Measurements from ENCODE around the gene MOCOS. TPM values are rescaled to one million over a fixed set of nuclear protein-coding genes. Genes with fewer than 3 reads are reported as not detected.

MOCOS gene
- total RNA-seq, 1 donor from 2014 or later: 2.0 TPM

DNA sequence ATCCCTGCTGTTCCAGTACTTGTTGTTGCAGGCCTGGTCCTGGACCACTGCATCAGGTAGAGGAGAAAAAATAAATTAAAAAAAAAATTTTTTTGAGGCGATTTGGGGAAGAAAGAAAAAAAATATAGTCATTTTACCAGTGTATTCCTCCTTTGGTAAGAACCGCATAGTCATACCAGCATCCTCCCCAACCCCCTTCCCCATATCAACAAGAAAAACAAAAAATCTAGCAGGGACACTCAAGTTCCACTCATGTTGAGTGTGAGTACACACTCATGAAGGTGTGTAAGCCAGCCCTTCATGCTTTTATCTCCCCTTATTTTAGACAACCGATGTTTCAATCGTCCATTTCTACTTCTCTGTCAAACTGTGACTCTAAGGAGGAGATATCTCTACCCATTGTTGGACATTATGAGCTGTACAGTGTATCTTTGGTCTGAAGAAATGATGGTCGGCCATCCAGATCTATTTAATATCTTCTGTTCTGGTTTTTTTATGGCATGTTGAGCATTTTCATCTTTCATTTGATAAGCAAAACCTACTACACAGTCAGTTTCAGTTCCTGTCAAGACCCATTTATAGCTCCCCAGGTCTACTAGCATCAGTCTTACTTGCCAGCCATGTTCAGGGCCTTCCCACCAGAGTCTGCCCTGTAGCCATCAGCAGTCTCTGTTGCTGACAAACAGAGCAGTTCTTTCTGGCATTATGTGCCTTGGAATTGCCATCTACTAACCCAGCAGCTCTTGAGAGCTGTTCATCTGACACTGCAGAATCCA is 37.6 kb upstream of the MOCOS start:
- no peak for DNase-seq (ENCODE audit: low spot score, unreplicated experiment)
- TF ChIP-seq, protein P1, sequence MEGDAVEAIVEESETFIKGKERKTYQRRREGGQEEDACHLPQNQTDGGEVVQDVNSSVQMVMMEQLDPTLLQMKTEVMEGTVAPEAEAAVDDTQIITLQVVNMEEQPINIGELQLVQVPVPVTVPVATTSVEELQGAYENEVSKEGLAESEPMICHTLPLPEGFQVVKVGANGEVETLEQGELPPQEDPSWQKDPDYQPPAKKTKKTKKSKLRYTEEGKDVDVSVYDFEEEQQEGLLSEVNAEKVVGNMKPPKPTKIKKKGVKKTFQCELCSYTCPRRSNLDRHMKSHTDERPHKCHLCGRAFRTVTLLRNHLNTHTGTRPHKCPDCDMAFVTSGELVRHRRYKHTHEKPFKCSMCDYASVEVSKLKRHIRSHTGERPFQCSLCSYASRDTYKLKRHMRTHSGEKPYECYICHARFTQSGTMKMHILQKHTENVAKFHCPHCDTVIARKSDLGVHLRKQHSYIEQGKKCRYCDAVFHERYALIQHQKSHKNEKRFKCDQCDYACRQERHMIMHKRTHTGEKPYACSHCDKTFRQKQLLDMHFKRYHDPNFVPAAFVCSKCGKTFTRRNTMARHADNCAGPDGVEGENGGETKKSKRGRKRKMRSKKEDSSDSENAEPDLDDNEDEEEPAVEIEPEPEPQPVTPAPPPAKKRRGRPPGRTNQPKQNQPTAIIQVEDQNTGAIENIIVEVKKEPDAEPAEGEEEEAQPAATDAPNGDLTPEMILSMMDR (IDR thresholded peaks at IDR 0.05; ENCODE audit: unreplicated experiment): no peak
- Mint-ChIP-seq H3K4me1 (ENCODE audit: low read depth) (no peaks in the 10 kb centered on the region), H3K36me3 (ENCODE audit: insufficient read depth) (peaks cover 16% of the 10 kb centered on the region), H3K9me3 (ENCODE audit: low read depth) (no peaks in the 10 kb centered on the region), H3K27ac (no peak overlapping the region), H3K27me3 (no peaks in the 10 kb centered on the region), H3K4me3 (ENCODE audit: low read depth) (no peak overlapping the region)

DNA sequence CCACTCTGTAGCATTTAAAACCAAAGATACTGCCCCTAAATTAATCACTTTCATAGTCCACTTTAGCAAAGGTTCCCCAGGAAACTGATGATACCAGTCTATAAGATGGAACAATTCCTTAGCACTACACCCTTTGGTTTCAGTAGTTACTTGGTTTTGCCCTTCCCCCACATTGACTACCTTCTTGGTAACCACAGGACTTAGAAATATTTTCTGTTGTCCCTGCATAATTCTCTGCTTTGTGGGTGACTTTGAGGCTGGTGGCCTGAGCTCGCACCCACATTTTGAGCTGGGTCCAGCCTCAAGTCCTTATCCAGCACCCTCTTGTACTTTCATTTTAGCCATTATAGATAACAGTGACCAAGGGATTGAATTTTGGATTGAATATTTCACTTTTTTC is 34.5 kb upstream of the MOCOS start:
- Mint-ChIP-seq H3K27ac (no peak overlapping the region), H3K27me3 (no peaks in the 10 kb centered on the region), H3K4me1 (ENCODE audit: low read depth) (no peaks in the 10 kb centered on the region), H3K36me3 (ENCODE audit: insufficient read depth) (peaks cover 23% of the 10 kb centered on the region), H3K4me3 (ENCODE audit: low read depth) (no peak overlapping the region), H3K9me3 (ENCODE audit: low read depth) (no peaks in the 10 kb centered on the region)
- TF ChIP-seq, protein P1 (IDR thresholded peaks at IDR 0.05; ENCODE audit: unreplicated experiment): no peak
- no peak for DNase-seq (ENCODE audit: low spot score, unreplicated experiment)

DNA sequence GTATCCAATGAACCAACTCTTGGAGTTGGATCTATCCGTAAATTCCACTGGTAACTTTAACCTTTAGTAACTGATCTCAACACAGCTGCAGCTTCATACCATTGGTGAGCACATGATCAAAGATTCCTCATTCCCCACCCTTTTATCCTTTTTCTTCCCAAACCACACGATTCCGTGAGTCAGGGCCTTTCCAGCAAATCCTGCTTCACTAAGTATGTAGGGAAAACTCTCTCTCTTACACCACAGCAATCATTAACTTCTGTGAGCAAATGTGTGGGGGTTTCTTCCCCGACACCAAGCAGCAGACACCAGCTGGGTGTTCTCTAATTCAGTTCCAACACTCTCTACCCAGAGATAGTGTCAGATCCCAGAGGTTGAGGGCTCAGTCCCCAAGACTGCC is 34.1 kb upstream of the MOCOS start:
- no peak for DNase-seq (ENCODE audit: low spot score, unreplicated experiment)
- Mint-ChIP-seq H3K4me3 (ENCODE audit: low read depth) (no peak overlapping the region), H3K27me3 (no peaks in the 10 kb centered on the region), H3K27ac (peak overlapping the region; percentile 17), H3K4me1 (ENCODE audit: low read depth) (no peaks in the 10 kb centered on the region), H3K9me3 (ENCODE audit: low read depth) (no peaks in the 10 kb centered on the region), H3K36me3 (ENCODE audit: insufficient read depth) (peaks cover 24% of the 10 kb centered on the region)
- TF ChIP-seq, protein P1 (IDR thresholded peaks at IDR 0.05; ENCODE audit: unreplicated experiment): no peak

DNA sequence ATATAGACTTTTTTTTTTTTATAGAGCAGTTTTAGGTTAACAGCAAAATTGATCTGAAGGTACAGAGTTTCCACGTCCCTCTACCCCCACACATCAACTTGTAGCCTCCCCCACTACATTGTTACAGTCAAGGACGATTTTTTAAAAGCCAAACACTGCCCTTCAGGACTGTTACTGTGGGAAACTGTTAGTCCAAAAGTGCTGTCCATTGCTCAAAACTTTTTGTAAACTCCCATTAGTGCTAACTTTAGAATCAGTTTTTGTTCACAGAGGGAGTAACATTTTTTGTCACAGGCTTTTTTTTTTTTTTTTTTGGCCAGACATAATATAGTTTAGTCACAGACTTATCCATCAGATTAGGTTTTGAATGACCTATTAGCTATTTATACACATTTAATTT is 33.5 kb upstream of the MOCOS start:
- Mint-ChIP-seq H3K27ac (no peak overlapping the region), H3K9me3 (ENCODE audit: low read depth) (no peaks in the 10 kb centered on the region), H3K4me1 (ENCODE audit: low read depth) (no peaks in the 10 kb centered on the region), H3K36me3 (ENCODE audit: insufficient read depth) (peaks cover 26% of the 10 kb centered on the region), H3K4me3 (ENCODE audit: low read depth) (no peak overlapping the region), H3K27me3 (no peaks in the 10 kb centered on the region)
- TF ChIP-seq, protein P1 (IDR thresholded peaks at IDR 0.05; ENCODE audit: unreplicated experiment): no peak
- DNase-seq (ENCODE audit: low spot score, unreplicated experiment): no peak

DNA sequence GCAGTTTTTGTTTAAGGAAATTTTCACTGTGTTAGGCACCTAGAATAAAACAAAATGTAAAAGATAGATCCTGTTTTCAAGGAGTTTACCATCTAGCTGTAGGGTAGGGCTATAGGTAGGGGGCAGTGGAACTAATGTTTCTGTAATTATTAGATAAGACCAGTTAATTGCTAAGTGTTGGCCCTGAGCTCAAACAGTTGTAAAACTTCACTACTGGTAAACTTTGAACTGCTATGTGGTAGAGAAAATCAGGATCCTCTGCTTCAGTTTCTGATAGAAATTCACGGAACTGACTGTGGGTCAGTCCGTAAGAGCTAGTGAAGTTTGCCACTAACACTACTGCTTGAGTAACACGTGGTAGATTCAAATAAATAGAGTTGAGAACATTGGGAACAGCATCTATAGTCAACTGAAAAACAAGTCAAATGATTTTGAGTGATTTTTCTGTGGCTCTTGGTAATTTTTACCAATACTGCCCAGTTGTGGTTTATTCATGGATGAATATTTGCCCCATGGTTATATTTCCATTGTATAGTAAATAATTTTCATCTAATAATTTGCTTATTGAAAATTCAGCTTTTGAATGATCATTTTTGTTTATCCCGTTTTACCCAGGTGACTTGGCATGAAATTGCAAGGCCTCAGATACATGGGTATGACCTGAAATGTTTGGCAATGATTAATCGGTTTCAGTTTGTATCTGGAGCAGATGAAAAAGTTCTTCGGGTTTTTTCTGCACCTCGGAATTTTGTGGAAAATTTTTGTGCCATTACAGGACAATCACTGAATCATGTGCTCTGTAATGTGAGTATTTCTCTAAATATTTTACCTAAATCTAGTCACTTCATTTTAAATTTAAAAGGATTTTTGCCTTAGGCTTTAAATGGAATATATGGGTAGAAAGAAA is 31.2 kb upstream of the MOCOS start:
- H3K27me3 Mint-ChIP-seq: no peaks in the 10 kb centered on the region
- H3K27ac Mint-ChIP-seq: no peak overlapping the region
- H3K9me3 Mint-ChIP-seq (ENCODE audit: low read depth): no peaks in the 10 kb centered on the region
- no peak for DNase-seq (ENCODE audit: low spot score, unreplicated experiment)
- no peaks in the 10 kb centered on the region for H3K4me1 Mint-ChIP-seq (ENCODE audit: low read depth)
- TF ChIP-seq, protein P1 (IDR thresholded peaks at IDR 0.05; ENCODE audit: unreplicated experiment): no peak
- peaks cover 33% of the 10 kb centered on the region for H3K36me3 Mint-ChIP-seq (ENCODE audit: insufficient read depth)
- H3K4me3 Mint-ChIP-seq (ENCODE audit: low read depth): no peak overlapping the region
